AG04450 (cell line): ENCODE data around the gene GH1. TPM values are rescaled to one million over a fixed set of nuclear protein-coding genes. Genes with fewer than 3 reads are reported as not detected.

Experiments
- CTCF ChIA-PET: fragments of 300-600, 350-600 bp; formaldehyde crosslinking; extraction: SDS; loops from one replicate; lab custom pipeline; 2022; ENCODE audit warnings: antibody characterized with exemption, inconsistent platforms; lab: Charles Lee
- POLR2A ChIA-PET: fragments of 350-600 bp; formaldehyde crosslinking; extraction: SDS; loops from one replicate; lab custom pipeline; 2021; ENCODE audit warnings: antibody characterized with exemption, inconsistent platforms; lab: Yijun Ruan, JAX
- DNase-seq: peaks from one replicate; pipeline ENCODE4 v3.0.0-alpha.2; 2011; ENCODE audit warnings: low read depth, low spot score
- H3K27ac ChIP-seq: one replicate; pipeline ENCODE4 v1.5.1; 2012; ENCODE audit warnings: low read depth, low read length, control low read depth
- H3K27me3 ChIP-seq: one replicate; pipeline ENCODE4 v1.6.0; 2012; ENCODE audit warnings: low read length; ENCODE audit not compliant: control insufficient read depth, insufficient read depth
- H3K4me3 ChIP-seq: 2 replicates; pipeline ENCODE4 v1.5.1; 2011; ENCODE audit warnings: mild to moderate bottlenecking, low read depth, low read length, control low read depth
- H3K9me3 ChIP-seq: 2 replicates; pipeline ENCODE4 v1.5.1; 2012; ENCODE audit warnings: low read length; ENCODE audit not compliant: control insufficient read depth, insufficient read depth
- CTCF ChIP-seq: IDR thresholded peaks from 2 replicates; pipeline ENCODE4 v1.5.1; 2011; ENCODE audit warnings: low read depth, low read length, control low read depth, inconsistent platforms
- polyA plus RNA-seq: library from polyadenylated mRNA; depleted of rRNA; stranded (reverse); fragments of >200 nt; gene quantifications from 2 replicates; pipeline ENCODE4 v1.2.3, GENCODE V29; 2011

Gene GH1
- polyA plus RNA-seq, 1 experiment: not detected

GRCh38 chr17:63955791-63956190 lies 37.2 kb upstream of the GH1 start:
- no peak overlapping the region for H3K27ac ChIP-seq
- ChIA-PET CTCF (interaction anchor here (1.6 to 4.9 kb wide), 2 partner anchors 9 to 44 kb away, joined by 5 to 41 read pairs; partner anchors contain the start of gene CSHL1), POLR2A (interaction anchor here (0.6 kb wide), 1 partner anchor 681 kb away, joined by 8 read pairs; no protein-coding TSS in a partner anchor)
- no peak for TF ChIP-seq CTCF
- no peak overlapping the region for H3K4me3 ChIP-seq
- peaks cover 11% of the 10 kb centered on the region for H3K27me3 ChIP-seq
- DNase-seq: no peak
- H3K9me3 ChIP-seq: no peaks in the 10 kb centered on the region

GRCh38 chr17:63955232-63955631 lies 36.6 kb upstream of the GH1 start:
- Histone ChIP-seq H3K27ac (no peak overlapping the region), H3K4me3 (no peak overlapping the region), H3K9me3 (no peaks in the 10 kb centered on the region), H3K27me3 (peaks cover 17% of the 10 kb centered on the region)
- DNase-seq: no peak
- no peak for TF ChIP-seq CTCF
- CTCF ChIA-PET: interaction anchor here (4.9 kb wide), 1 partner anchor 9 kb away, joined by 41 read pairs; no protein-coding TSS in a partner anchor
- POLR2A ChIA-PET: no interaction called here

- Histone ChIP-seq H3K27ac (no peak overlapping the region), H3K9me3 (no peaks in the 10 kb centered on the region), H3K4me3 (no peak overlapping the region), H3K27me3 (peaks cover 14% of the 10 kb centered on the region)
- DNase-seq: no peak
- TF ChIP-seq CTCF: no peak
- ChIA-PET POLR2A (no interaction called here), CTCF (interaction anchor here (4.9 kb wide), 1 partner anchor 8 kb away, joined by 41 read pairs; no protein-coding TSS in a partner anchor)
Observed at GRCh38 chr17:63954402-63955063, 35.9 kb upstream of the GH1 start.

GRCh38 chr17:63950940-63951907 lies 32.6 kb upstream of the GH1 start:
- ChIA-PET CTCF (interaction anchor here (1.0 kb wide), 1 partner anchor 10 kb away, joined by 11 read pairs; no protein-coding TSS in a partner anchor), POLR2A (no interaction called here)
- Histone ChIP-seq H3K27me3 (peaks cover 21% of the 10 kb centered on the region), H3K4me3 (no peak overlapping the region), H3K9me3 (no peaks in the 10 kb centered on the region), H3K27ac (no peak overlapping the region)
- TF ChIP-seq CTCF: no peak; the same call in 1 of the 2 replicates
- DNase-seq: no peak
